Measurements from ENCODE around the gene SIPA1L3. TPM values are rescaled to one million over a fixed set of nuclear protein-coding genes. Genes with fewer than 3 reads are reported as not detected.

SIPA1L3 gene
- total and polyA plus RNA-seq, 9 of the 15 experiments (the other 6 are each of a cell fraction or from before 2014, with no cell fraction given), result 0.01 to 6.1 (median 2.5) TPM

DNA sequence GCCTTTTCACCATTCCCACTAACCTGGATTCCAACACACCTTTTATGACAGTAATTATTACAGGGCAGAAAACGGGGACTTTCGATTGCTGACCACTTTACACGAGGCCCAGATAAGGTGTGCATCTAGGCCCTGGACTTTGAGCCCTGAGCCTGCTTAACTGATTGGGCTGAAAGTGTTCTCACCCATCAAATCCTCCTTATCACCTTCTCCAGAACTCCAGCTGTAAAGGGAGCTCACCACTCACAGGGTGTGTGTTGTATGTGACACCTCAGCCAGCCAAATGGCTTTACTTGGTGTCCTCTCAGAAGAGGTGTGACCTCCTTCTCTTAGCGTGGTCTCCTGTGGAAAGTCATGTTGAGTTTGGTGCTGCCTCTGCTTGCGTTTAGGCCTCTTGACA is 36.5 kb downstream of the SIPA1L3 start (continued):
- TF ChIP-seq ZNF79 (CRISPR knock-in tag; IDR thresholded peaks at IDR 0.05; ENCODE audit: low read depth) (no peak), THAP7 (CRISPR knock-in tag; IDR thresholded peaks at IDR 0.05) (no peak), ZNF282 (CRISPR knock-in tag; IDR thresholded peaks at IDR 0.05) (no peak), CTBP1 (IDR thresholded peaks at IDR 0.05; ENCODE audit: borderline replicate concordance) (peak; percentile 94; the same call in 1 of the 2 replicates), NCOA2 (IDR thresholded peaks at IDR 0.05; ENCODE audit: partially characterized antibody in 2 of 2) (no peak), SMARCB1 (IDR thresholded peaks at IDR 0.05; ENCODE audit: insufficient read length, low read depth) (no peak), ZNF512 (tag; IDR thresholded peaks at IDR 0.05) (no peak), ZSCAN32 (CRISPR knock-in tag; IDR thresholded peaks at IDR 0.05) (no peak), ZNF717 (CRISPR knock-in tag; IDR thresholded peaks at IDR 0.05) (no peak), CBX1 (IDR thresholded peaks at IDR 0.05; ENCODE audit: low read depth) (no peak), TAF1 (IDR thresholded peaks at IDR 0.05; ENCODE audit: control insufficient read depth, extremely low read depth, insufficient read depth, low read length, severe bottlenecking) (no peak), YBX1 (IDR thresholded peaks at IDR 0.05) (no peak), ERF (CRISPR knock-in tag; IDR thresholded peaks at IDR 0.05) (no peak), ARID3A (IDR thresholded peaks at IDR 0.05; ENCODE audit: borderline replicate concordance, low read depth, low read length) (no peak), ARID4B (CRISPR knock-in tag; IDR thresholded peaks at IDR 0.05) (no peak), VEZF1 (CRISPR knock-in tag; IDR thresholded peaks at IDR 0.05) (no peak)
- TF ChIP-seq, protein P1, sequence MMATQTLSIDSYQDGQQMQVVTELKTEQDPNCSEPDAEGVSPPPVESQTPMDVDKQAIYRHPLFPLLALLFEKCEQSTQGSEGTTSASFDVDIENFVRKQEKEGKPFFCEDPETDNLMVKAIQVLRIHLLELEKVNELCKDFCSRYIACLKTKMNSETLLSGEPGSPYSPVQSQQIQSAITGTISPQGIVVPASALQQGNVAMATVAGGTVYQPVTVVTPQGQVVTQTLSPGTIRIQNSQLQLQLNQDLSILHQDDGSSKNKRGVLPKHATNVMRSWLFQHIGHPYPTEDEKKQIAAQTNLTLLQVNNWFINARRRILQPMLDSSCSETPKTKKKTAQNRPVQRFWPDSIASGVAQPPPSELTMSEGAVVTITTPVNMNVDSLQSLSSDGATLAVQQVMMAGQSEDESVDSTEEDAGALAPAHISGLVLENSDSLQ (IDR thresholded peaks at IDR 0.05), result peak; percentile 73

Measured in K562 (cell line).